CD1c-positive myeloid dendritic cell (primary cell): Measurements from ENCODE around the gene SLC35F5.
A peak's percentile ranks its signal among the peaks of the same experiment; 100 is the strongest.
"Not testable (repeated sequence)": the region's sequence is repeated elsewhere in the genome, so short reads cannot be mapped to it uniquely, and the experiment has no call there.

ENCODE experiments used
- DNase-seq: peaks from one replicate; pipeline ENCODE4 v3.0.0-alpha.2; 2016; ENCODE audit errors: extremely low spot score

SLC35F5 gene, protein sequence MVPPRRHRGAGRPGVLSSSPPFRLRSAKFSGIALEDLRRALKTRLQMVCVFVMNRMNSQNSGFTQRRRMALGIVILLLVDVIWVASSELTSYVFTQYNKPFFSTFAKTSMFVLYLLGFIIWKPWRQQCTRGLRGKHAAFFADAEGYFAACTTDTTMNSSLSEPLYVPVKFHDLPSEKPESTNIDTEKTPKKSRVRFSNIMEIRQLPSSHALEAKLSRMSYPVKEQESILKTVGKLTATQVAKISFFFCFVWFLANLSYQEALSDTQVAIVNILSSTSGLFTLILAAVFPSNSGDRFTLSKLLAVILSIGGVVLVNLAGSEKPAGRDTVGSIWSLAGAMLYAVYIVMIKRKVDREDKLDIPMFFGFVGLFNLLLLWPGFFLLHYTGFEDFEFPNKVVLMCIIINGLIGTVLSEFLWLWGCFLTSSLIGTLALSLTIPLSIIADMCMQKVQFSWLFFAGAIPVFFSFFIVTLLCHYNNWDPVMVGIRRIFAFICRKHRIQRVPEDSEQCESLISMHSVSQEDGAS

GRCh38 chr2:113756355-113757137 lies at the start of gene SLC35F5:
TSS of gene SLC35F5 (minus strand) at chr2:113756642. CDS start at chr2:113756409, 233 bp downstream.
- peak; percentile 98 for DNase-seq

- DNase-seq = peak; percentile 22
Observed at GRCh38 chr2:113799375-113799774, 42.9 kb upstream of the SLC35F5 start.

DNA sequence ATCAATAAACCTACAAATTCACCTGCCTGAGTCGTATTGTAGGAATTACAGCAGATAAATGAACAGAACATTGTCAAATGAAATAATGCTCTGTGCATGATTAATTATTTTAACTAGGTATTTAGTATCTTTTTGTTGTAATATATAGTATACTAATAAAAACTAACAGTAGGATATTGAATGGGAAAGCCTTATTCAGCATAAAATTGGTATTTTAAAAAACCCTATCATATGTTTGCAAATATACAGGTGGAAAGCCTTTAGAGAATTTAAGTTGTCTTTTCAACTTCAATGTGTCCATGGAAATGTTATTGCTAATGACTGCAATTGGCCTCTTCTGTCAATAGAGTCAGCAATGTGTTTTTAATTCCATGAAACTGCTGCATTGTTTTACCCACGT lies 40.8 kb upstream of the SLC35F5 start:
- DNase-seq = no peak

DNA sequence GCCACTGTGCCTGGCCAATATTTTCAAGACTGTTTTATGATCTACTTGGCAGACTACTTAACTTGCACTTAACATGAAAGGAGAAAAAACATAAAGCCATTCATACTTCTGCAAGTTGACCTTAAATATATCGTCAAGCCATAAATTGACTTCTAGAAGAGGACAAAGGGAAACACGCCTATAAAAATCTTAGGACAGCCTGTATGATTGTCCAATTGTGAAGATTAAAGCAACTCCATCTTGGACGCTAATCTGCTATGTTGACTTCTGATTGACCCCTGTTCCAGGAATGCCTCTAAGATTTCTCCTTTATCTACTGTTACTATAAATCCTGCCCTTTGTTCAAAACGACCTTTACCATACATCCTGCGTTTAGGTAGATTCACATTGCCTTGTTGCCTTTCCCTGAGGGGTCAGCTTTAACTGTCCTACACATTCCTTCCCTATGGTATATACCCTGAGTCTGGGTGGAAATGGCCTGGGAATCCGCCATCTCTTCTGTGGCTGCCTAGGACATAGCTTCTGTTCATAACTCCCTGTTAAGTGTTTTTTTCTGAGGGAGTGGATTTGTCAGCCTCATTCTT lies 40.2 kb upstream of the SLC35F5 start:
- no peak for DNase-seq

DNA sequence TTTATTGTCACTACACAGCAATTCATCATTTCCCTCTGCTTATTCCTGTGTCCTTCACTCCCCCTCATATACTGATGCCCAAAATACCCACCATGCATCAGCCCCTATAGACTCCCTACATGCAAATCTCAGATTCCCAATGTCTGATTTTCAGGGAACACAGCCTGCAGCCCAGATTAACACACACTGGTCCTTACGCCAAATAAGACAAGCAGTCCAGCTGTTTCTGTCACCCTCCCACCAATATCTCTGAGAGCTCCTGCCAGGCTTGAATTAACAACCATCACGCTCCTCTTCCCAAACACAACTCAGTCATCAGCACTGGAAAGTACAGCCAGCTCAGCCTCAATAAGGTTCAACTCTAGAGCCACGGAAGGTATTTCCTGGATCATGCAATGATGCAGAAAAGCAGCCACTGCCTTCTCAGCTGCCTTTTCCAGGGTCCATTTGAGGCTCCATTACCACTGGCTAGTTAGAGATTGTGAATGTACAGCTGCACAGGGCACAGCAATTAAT lies 39.0 kb upstream of the SLC35F5 start:
- no peak for DNase-seq

- peak; percentile 4 for DNase-seq
Observed at GRCh38 chr2:113791697-113792590, 35.5 kb upstream of the SLC35F5 start.

GRCh38 chr2:113784823-113785744 lies 28.6 kb upstream of the SLC35F5 start:
- DNase-seq = no peak

GRCh38 chr2:113780472-113780871 lies 24.0 kb upstream of the SLC35F5 start:
- no peak for DNase-seq

DNA sequence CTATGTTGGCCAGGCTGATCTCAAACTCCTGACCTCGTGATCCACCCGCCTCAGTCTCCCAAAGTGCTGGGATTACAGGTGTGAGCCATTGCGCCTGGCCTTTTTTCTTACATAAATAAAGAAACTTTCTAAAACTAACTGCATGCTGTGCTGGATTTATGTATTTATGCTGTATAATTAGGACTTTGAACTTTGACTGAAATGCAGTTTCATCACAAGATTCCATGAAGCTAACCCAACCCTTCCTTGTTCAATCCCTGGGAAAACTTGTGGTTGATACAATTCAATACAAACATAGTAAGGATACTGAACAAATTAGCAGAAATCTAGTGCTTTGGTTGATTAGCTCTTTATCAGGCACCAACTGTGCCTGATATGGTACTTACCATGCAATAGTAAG lies 20.9 kb upstream of the SLC35F5 start:
- no peak for DNase-seq

DNA sequence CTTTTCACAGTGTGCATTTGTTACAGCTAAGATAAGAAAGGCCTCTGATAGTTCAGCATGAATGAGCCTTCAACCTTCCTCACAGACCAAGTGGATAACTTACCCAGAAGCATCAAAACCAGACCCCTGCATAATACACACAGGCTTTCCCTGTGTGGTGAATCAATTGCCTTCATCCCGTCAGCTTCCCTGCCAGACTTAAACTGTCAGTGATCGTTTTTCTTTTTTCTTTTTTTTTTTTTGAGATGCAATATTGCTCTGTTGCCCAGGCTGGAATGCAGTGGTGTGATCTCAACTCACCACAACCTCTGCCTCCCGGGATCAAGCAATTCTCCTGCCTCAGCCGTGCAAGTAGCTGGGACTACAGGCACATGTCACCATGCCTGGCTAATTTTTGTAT lies 20.5 kb upstream of the SLC35F5 start:
- no peak for DNase-seq

GRCh38 chr2:113774616-113775015 lies 18.2 kb upstream of the SLC35F5 start:
- not testable (repeated sequence) for DNase-seq

- DNase-seq = no peak
Observed at GRCh38 chr2:113770929-113771328, 14.5 kb upstream of the SLC35F5 start.

- DNase-seq = no peak
Observed at GRCh38 chr2:113769555-113769954, 13.1 kb upstream of the SLC35F5 start.

- no peak for DNase-seq
Observed at GRCh38 chr2:113768770-113769169, 12.3 kb upstream of the SLC35F5 start.

DNA sequence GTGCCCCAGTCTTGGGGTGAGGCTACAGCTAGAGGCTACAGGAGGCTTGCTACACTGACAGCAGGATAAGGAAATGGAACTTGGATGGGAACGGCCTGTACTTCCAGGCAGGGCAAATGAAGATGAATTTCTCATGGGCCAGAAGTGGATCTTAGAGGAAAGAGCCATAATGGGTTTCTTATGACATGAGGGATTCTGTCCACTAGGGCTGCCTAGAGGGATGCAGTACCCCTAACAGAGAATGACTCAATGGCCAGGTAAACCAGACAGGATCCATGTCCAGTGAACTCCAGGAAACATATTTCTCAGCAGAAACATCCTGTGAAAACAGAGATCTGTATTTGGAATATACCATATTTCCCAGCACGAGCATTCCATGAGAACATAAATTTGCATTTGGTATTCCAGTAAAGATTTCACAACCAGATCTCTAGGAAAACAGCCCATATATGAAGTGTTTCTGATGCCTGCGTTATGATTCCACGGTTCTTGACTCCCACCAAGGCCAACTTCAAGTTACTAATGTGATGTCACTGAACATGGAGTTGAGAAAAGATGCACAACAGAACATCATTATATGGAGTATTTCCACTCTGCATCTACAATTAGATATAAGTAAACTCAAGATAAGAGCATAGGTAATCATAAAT lies 11.5 kb upstream of the SLC35F5 start:
- no peak for DNase-seq

DNA sequence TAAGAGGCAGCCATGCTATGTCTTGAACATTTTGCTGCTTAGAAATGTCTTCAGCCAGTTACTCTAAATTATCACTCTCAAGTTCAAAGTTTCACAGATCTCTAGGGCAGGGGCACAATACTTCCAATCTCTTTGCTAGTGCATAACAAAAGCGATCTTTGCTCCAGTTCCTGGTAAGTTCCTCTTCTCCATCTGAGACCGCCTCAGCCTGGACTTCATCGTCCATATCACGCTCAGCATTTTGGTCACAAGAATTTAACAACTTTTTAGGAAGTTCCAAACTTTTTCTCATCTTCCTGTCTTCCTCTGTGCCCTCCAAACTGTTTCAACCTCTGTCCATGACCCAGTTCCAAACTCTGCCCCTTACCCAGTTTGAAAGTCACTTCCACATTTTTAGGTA lies 8.8 kb upstream of the SLC35F5 start:
- peak; percentile 45 for DNase-seq

DNA sequence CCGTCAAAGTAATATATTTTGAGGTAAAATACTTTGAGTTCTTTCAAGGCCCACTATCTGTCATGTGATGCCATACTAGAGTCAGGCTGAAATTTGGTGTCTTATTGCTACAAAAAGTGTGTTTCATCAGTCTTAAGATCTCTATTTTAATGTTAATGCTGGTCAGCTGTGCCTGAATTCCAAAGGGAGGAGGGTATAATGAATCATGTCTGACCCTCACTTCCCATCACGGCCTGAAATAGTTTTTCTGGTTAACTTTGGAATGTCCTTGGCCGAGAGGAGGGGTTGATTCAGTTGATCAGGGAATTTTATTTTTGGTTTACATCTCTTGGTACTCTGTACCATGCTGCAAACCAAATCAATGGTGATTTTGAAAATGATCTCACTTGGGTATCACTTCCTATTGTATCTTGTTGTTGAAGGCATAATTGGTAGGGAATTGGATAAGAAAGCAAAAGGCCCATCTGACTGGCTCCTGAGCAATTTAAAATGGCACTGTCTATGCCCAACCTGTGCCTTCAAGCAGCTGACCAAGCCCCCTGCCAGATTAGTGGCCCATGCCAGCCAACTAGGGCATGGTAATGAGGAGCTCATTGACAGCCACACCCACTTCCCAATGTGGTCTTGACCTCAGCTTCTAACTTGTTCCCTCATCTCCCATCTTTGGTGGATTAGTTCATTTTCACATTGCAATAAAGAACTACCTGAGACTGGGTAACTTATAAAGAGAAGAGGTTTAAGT lies 6.1 kb upstream of the SLC35F5 start:
- no peak for DNase-seq

DNA sequence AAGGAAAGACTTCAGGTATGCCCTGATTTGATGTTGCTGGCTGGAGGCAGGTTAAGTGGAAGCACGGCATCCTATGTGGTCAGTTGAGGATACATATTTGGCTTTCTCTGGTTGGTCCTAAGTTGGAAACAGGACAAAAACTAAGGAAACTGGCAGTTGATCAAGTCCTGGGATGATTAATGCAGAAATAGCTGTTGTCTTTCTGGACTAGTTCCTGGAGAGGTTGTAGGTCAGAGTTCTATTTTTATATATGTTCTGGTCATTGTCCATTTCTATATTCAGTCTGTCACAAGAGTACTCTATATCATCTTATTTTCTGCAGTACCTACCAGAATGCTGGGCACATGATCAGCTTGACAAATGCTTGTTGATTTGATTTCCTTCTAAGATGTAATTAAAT lies 4.0 kb upstream of the SLC35F5 start:
- no peak for DNase-seq

DNA sequence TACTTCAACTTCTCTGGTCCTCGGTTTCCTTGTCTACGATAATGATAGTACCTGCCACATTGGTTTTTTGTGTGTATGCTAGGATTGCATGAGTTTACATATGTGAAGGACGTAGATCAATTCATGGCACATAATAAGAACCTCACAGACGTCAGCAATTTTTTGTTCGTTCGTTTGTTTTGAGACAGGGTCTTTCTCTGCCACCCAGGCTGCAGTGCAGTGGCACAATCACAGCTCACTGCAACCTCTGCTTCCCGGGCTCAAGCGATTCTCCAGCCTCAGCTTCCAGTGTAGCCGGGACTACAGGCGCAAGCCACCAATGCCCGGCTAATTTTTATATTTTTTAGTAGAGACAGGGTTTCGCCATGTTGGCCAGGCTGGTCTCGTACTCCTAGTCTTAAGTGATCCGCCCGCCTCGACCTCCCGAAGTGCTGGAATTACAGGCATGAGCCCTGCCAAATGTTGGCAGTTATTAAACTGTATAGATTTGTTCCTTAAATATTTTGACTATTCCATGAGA lies 756 bp upstream of the SLC35F5 start:
- no peak for DNase-seq
